ENCODE data around the gene NLRC4.
"Not testable (repeated sequence)": the region's sequence is repeated elsewhere in the genome, so short reads cannot be mapped to it uniquely, and the experiment has no call there.

The NLRC4 gene

DNA sequence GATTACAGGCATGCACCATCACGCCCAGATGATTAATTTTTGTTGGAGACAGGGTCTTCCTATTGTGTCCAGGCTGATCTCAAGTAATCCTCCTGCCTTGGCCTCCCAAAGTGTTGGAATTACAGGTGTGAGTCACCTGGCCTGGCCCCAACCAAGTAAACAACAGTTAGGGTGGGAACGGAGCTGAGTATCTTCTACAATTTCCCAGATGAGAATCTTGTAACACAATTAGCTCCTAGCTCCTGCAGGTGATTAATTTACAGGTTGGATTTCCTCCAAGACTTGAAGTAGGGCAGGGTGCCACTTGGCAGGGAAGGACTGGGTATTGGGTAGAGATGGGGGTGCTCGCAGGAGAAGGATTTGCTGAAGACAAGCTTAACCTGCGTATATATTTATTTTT lies 17.8 kb downstream of the NLRC4 start:
- no peak for DNase-seq

GRCh38 chr2:32242331-32242730 lies 22.4 kb downstream of the NLRC4 start:
- DNase-seq = no peak

GRCh38 chr2:32237996-32238395 lies 26.7 kb downstream of the NLRC4 start:
- DNase-seq = no peak

DNA sequence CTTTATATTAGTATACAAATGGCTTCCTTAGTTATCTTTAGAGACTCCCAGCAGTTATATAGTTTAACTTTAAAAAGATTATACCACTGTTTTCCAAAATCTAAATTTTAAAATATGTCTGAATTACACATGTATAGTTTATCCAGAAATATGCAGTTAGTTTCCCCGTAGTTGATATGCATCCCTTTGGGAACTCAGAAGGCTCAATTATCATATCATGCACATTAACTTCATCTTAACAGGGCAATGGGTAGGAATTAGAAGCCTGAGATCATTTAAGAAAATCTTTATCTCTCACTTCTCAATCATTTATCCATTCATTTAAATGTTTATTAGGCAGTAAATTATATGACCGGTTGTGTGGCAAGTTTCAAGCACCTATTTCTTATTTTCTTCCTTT lies 27.2 kb downstream of the NLRC4 start:
- no peak for DNase-seq

DNA sequence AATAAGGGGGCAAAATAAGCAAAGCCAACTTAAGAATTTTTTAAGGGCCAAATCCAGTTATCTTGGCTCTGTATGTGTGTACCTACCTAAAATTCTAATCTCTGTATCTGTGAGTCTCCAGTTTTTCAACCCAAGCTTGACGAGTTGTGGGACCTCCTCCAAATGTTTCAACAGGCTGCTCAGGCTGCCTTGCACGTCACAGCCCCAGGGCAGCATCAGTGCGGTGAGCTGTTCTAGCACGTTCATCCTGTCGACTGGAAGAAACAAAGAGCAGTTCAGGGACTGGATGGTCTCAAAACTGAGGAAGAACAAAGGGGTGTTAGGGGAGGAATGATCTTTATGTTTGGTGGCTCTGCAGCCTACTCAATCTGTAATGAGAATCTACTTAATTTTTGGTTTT lies 29.4 kb downstream of the NLRC4 start:
- no peak for DNase-seq

DNA sequence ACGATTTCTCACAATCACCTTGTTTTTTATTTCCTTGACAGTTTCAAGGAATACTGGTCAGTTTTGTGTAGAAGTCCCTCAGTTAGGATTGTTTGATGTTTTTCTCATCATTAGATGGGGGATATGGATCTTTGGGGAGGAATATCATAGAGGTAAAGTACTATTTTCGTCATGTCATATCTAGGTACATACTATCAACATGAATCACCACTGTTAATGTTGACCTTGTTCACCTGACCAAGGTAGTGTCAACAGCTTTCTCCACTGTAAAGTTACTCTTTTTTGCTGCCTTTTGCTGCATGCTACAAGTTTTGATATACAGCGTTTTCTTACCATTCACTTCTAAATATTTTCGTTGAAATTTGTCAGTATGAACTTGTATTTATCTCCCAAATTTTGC lies 32.7 kb downstream of the NLRC4 start:
- no peak for DNase-seq

- DNase-seq = no peak
Observed at GRCh38 chr2:32229635-32230034, 35.1 kb downstream of the NLRC4 start.

DNA sequence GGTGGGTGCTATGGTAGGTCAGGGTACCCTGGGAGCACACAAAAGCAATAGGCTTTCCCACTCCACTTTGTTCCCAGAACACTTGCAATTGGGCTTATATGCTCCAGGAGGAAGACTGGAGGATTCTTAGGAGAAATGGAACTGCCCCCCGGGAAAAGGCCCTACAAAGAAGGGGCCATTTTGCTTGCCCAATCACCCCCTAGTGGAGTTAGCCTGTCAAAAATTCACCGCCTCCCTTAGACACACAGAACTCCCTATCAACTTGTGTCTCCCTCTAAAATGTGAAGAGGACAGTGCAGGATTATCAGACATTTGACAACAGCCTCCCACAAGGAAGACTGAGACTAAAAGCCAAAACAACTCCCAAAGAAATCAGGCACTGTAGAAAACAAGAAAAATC lies 36.5 kb downstream of the NLRC4 start:
- DNase-seq = no peak

- no peak for DNase-seq
Observed at GRCh38 chr2:32227492-32227891, 37.2 kb downstream of the NLRC4 start.

- DNase-seq = no peak
Observed at GRCh38 chr2:32222966-32223365, 41.7 kb downstream of the NLRC4 start.

DNA sequence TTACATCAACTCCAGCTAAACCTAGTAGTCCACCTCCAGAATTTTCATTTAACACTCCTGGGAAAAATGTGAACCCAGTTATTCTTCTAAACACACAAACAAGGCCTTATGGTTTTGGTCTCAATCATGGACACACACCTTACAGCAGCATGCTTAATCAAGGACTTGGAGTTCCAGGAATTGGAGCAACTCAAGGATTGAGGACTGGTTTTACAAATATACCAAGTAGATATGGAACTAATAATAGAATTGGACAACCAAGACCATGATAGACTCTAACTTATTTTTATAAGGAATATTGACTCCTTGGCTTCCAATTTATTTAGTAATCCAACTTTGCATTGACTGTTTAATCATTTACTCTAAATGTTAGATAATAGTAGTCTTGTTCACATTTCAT lies 44.2 kb downstream of the NLRC4 start:
- DNase-seq = no peak

DNA sequence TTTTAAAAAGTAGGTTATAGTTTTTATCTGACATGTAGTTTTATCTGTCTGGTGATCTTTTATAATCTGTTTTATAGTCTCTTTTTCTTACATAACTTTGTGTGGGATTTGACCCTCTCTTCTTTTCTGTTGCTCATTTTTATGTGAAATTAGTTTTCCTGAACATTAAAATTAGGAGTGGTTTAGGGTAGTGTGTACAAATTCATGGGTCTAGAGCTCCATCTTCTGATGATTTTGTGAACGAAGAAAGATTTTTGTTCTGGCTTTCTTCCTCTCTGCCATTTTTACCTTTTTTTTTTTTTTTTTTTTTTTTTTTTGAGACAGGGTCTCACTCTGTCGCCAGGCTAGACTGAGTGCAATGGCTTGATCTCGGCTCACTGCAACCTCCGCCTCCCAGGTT lies 52.4 kb downstream of the NLRC4 start:
- DNase-seq = no peak

DNA sequence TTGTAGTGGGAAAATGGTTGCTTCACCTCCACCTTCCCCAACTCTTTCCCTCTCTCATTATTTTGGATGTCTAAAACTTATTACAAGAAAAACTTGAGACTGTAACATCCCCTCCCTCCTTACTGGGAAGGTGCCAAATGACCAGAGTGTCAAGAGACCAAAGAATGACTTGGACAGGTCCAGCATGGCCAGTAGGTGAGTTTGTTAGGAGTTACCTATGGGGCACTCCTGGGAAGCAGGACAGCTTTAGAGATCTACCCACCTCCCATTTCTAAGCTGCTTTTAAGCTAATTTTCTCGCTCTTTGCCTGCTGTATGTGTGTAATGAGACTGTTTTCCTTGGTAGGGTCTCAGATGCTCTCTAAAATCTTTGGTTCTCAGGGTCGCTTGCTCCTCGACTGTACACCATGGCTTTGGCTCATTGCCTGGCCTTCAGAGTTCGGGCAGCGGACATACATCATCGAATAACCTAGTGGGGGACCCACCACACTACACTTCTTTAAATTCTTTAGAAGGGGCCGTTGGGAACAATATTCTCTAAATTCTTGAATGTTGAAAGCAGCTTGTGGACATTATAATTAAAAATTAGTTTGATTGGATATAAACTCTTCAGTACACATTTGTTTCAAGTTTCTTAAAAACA lies 53.8 kb downstream of the NLRC4 start:
- no peak for DNase-seq

DNA sequence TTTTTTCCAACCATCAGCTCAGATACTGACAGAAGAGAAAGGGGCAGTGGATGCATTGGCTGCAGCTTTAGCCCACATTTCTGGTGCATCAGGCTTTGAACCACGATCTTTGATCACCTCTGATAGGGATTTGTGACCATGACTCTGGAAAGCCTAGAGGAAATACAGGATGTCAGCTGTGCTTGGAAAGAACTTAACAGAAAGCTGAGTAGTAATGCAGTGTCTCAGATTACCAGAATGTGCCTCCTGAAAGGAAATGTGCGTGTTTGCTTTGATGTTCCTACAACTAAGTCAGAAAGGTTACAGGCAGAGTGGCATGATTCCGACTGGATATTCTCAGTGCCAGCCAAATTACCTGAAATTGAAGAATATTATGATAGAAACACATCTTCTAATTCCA lies 61.3 kb downstream of the NLRC4 start:
- DNase-seq = not testable (repeated sequence)

DNA sequence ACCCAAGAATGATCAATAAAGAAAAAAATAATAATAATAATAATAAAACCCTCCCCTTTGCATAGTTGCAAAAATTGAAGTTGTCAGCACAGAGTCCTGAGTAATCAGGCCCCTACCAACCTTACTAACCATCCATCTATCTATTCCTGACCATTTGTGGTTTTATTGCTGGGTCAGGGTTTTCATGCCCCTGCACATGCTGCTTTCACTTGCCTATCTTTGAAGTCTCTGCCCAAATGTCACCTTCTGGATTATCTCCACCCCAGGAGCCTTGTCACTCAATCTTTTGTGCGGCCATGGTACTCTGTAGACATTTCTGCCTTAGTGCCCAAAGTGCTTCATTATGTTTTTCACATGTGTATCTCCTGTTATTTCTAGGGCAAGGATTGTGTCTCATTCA lies 63.9 kb downstream of the NLRC4 start:
- no peak for DNase-seq

DNA sequence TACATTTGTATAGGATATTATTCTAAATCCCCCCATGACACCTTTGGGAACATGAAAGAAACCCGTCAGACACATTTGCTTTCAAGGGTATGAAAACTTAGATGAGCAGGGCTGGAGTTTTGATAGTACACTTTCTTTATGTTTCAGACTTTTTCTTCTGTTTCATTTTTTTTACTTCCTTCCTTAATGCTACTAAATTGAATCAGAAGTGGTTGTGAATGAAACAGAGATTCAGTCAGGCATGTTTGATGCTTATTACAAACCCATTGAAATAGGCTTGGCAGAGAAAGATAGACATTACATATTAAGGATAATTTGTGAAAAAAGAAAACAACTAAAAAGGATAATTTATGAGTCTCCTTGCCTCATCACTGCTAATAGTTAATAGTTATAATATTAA lies 72.3 kb downstream of the NLRC4 start:
- DNase-seq = no peak

DNA sequence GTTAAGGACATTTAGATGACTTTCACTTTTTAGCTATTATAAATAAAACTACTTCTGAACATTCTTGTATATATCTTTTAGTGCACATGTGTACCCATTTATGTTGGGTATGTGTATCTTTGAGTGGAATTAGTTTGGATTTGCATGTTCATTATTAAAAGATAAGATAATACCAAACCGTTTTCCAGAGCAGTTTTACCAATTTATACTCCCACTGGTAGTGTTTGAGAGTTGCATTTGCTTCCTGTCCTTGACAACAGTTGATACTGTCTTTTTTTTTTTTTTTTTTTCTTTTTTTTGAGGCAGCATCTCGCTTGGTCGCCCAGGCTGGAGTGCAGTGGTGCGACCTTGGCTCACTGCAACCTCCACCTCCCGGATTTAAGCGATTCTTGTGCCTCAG lies 75.7 kb downstream of the NLRC4 start:
- no peak for DNase-seq

GRCh38 chr2:32182667-32183066 lies 82.0 kb downstream of the NLRC4 start:
- DNase-seq = no peak
